ENCODE measurements around the gene RNASEH2B. TPM values are rescaled to one million over a fixed set of nuclear protein-coding genes. Genes with fewer than 3 reads are reported as not detected.

Gene RNASEH2B
- total and polyA plus RNA-seq, 9 of the 15 experiments (the other 6 are each of a cell fraction or from before 2014, with no cell fraction given), result 26.3 to 109 (median 62.5) TPM

- no peak for TF ChIP-seq TRIM28 (IDR thresholded peaks at IDR 0.05)
- no peak for TF ChIP-seq LARP7 (IDR thresholded peaks at IDR 0.05)
- no peak for TF ChIP-seq YBX1 (IDR thresholded peaks at IDR 0.05)
- no peak for TF ChIP-seq ZNF324 (CRISPR knock-in tag; IDR thresholded peaks at IDR 0.05)
- no peak for TF ChIP-seq ZNF589 (CRISPR knock-in tag; IDR thresholded peaks at IDR 0.05; ENCODE audit: low read depth)
Measured at GRCh38 chr13:50898338-50898737, 11.3 kb upstream of the RNASEH2B start (continued).

DNA sequence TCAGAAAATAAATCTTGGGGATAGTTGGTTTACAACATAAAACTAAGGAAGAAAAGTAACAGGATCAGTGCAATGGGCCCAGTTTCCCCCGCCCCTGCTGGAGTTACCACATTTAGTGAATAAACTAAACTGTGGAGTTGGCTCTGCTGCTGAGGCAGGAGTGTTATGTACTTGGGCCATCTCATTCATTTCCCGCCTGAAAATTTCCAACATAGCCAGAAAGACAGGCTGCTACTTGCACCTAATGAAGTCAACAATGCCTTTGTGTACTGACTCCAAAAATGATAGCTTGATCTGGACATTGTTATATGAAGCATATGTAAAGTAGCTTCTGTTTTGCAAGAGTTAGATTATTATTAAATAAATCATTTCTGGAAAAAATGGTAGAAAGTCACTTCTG is 7.9 kb upstream of the RNASEH2B start:
- ChIA-PET CTCF (ENCODE audit: low intra/inter-chr PET ratio) (no interaction called here), POLR2A (no interaction called here)
- FAIRE-seq, result no peak
- no peak for TF ChIP-seq EZH2 (IDR thresholded peaks at IDR 0.05; ENCODE audit: borderline replicate concordance, low read depth, low read length)
- TF ChIP-seq ETV6 (IDR thresholded peaks at IDR 0.05; ENCODE audit: borderline replicate concordance in 1 of 2, low read depth in 2 of 2, low read length in 1 of 2), result no peak
- TF ChIP-seq ETV6 (CRISPR knock-in tag; IDR thresholded peaks at IDR 0.05; ENCODE audit: borderline replicate concordance), result no peak
- no peak for TF ChIP-seq GABPB2 (CRISPR knock-in tag; conservative IDR thresholded peaks at IDR 0.05)
- TF ChIP-seq STAT5A (IDR thresholded peaks at IDR 0.05; ENCODE audit: borderline replicate concordance, low read length), result no peak
- no peak for TF ChIP-seq HDAC6 (IDR thresholded peaks at IDR 0.05; ENCODE audit: low read depth, low read length)
- TF ChIP-seq ZKSCAN1 (IDR thresholded peaks at IDR 0.05; ENCODE audit: low read depth, low read length), result no peak
- no peak for TF ChIP-seq PHF21A (IDR thresholded peaks at IDR 0.05; ENCODE audit: borderline replicate concordance, low read depth)
- TF ChIP-seq ELK1 (CRISPR knock-in tag; IDR thresholded peaks at IDR 0.05), result no peak
- TF ChIP-seq, protein P1, sequence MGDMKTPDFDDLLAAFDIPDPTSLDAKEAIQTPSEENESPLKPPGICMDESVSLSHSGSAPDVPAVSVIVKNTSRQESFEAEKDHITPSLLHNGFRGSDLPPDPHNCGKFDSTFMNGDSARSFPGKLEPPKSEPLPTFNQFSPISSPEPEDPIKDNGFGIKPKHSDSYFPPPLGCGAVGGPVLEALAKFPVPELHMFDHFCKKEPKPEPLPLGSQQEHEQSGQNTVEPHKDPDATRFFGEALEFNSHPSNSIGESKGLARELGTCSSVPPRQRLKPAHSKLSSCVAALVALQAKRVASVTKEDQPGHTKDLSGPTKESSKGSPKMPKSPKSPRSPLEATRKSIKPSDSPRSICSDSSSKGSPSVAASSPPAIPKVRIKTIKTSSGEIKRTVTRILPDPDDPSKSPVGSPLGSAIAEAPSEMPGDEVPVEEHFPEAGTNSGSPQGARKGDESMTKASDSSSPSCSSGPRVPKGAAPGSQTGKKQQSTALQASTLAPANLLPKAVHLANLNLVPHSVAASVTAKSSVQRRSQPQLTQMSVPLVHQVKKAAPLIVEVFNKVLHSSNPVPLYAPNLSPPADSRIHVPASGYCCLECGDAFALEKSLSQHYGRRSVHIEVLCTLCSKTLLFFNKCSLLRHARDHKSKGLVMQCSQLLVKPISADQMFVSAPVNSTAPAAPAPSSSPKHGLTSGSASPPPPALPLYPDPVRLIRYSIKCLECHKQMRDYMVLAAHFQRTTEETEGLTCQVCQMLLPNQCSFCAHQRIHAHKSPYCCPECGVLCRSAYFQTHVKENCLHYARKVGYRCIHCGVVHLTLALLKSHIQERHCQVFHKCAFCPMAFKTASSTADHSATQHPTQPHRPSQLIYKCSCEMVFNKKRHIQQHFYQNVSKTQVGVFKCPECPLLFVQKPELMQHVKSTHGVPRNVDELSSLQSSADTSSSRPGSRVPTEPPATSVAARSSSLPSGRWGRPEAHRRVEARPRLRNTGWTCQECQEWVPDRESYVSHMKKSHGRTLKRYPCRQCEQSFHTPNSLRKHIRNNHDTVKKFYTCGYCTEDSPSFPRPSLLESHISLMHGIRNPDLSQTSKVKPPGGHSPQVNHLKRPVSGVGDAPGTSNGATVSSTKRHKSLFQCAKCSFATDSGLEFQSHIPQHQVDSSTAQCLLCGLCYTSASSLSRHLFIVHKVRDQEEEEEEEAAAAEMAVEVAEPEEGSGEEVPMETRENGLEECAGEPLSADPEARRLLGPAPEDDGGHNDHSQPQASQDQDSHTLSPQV (IDR thresholded peaks at IDR 0.05), result no peak
- TF ChIP-seq ZFPM2 (CRISPR knock-in tag; IDR thresholded peaks at IDR 0.05), result no peak
- TF ChIP-seq SMC3 (conservative IDR thresholded peaks at IDR 0.05; ENCODE audit: insufficient read depth, low read depth, low read length), result no peak

More for the DNA sequence above, 7.9 kb upstream of the RNASEH2B start:
- H3K79me2 ChIP-seq (ENCODE audit: control insufficient read depth, insufficient read depth, low read length), result no peaks in the 10 kb centered on the region
- BruUV-seq (replicated peaks), result no TSS peak
- H3K36me3 ChIP-seq (ENCODE audit: control insufficient read depth, insufficient read depth, low read length), result no peaks in the 10 kb centered on the region
- ATAC-seq, result no peak
- H2AFZ ChIP-seq (ENCODE audit: low read depth, low read length), result no peak overlapping the region
- no peak overlapping the region for H3K4me2 ChIP-seq (ENCODE audit: insufficient read depth, low read length)
- no peaks in the 10 kb centered on the region for H3K9me3 ChIP-seq (replicated peaks; ENCODE audit: control insufficient read depth, insufficient read depth, low read depth, low read length)
- 9% methylated on average over 1 of the region's 2 CpGs for WGBS (ENCODE audit: insufficient coverage, low coverage, missing lambda C conversion rate)
- H3K9me1 ChIP-seq (ENCODE audit: control insufficient read depth, insufficient read depth, low read length), result no peaks in the 10 kb centered on the region
- no peak overlapping the region for H3K4me3 ChIP-seq
- no peaks in the 10 kb centered on the region for H3K4me1 ChIP-seq (replicated peaks in 1 of 2; ENCODE audit: control insufficient read depth in 2 of 2, insufficient read depth in 2 of 2, low read length in 2 of 2)
- in situ Hi-C loops (cut with MboI) (no loop called here), intact Hi-C loops (cut with micrococcal nuclease) (no loop called here)
- no peak for DNase-seq (ENCODE audit: extremely low read depth in 1 of 4, low spot score in 3 of 4)
- H3K27me3 ChIP-seq (ENCODE audit: control insufficient read depth in 2 of 2, insufficient read depth in 2 of 2, low read length in 2 of 2), result 0 out of 5 replicates have a peak, but pooled peaks cover 0 to 3% of the 10 kb centered on the region in 2 experiments
- H3K27ac ChIP-seq (ENCODE audit: extremely low read depth, low read depth, low read length), result no peak overlapping the region
- H4K20me1 ChIP-seq (replicated peaks; ENCODE audit: control insufficient read depth, insufficient read depth, low read length), result no peaks in the 10 kb centered on the region
- no peak overlapping the region for H3K9ac ChIP-seq (ENCODE audit: insufficient read depth in 1 of 2, low read depth in 2 of 2, low read length in 2 of 2)

All from K562 (cell line).